HCT116 (cell line): ENCODE measurements around the gene PPP1R10.

Experiments
- ATF3 ChIP-seq: IDR thresholded peaks from 2 replicates; pipeline ENCODE4 v1.6.1; 2012
- CTCF ChIP-seq, 3 experiments: fragments of 200-600 bp in 1 of 3; sonication (generic) in 1 of 3; IDR thresholded peaks in 2 of 3; conservative IDR thresholded peaks in 1 of 3; 2 replicates each; pipeline ENCODE4 v1.5.1; 2012 to 2017; ENCODE audit warnings: low read depth in 2 of 3, low read length in 2 of 3, antibody characterized with exemption in 1 of 3, borderline replicate concordance in 1 of 3, control low read depth in 1 of 3, mild to moderate bottlenecking in 1 of 3, mixed read lengths in 1 of 3, mixed run types in 1 of 3, moderate library complexity in 1 of 3; ENCODE audit not compliant: insufficient read depth in 1 of 3
- POLR2AphosphoS5 ChIP-seq: IDR thresholded peaks from 2 replicates; pipeline ENCODE4 v1.6.1; 2011; ENCODE audit warnings: mild to moderate bottlenecking, low read depth, low read length, moderate library complexity
- SP1 ChIP-seq: IDR thresholded peaks from 2 replicates; pipeline ENCODE4 v1.6.1; 2012; ENCODE audit warnings: low read depth
- TCF7L2 ChIP-seq: IDR thresholded peaks from 2 replicates; pipeline ENCODE4 v1.7.0; 2011; ENCODE audit warnings: borderline replicate concordance, inconsistent platforms; ENCODE audit not compliant: insufficient read depth, insufficient read length; ENCODE audit errors: extremely low read depth

- TF ChIP-seq CTCF (IDR thresholded peaks at IDR 0.05 in 2 of 3, conservative IDR thresholded peaks at IDR 0.05 in 1 of 3; ENCODE audit: borderline replicate concordance in 1 of 3, insufficient read depth in 1 of 3, low read depth in 2 of 3, low read length in 2 of 3) (no peak), ATF3 (no peak), TCF7L2 (no peak), POLR2AphosphoS5 (no peak), SP1 (no peak)
Measured at GRCh38 chr6:30645989-30646388, 28.9 kb upstream of the PPP1R10 start.
